B cell (primary cell): ENCODE data around the gene ADGRD1. TPM values are rescaled to one million over a fixed set of nuclear protein-coding genes. Genes with fewer than 3 reads are reported as not detected.
A peak's percentile ranks its signal among the peaks of the same experiment; 100 is the strongest.

Source experiments
- ATAC-seq: fragments of 200-7000 bp; cut with Tn5 transposase; one replicate; pipeline ENCODE4 v1.10.0; 2021; ENCODE audit warnings: low read depth, mild to moderate bottlenecking, moderate number of reproducible peaks, moderate library complexity
- CTCF ChIA-PET: fragments of 350-600 bp; sonication (Branson Sonifier 250); formaldehyde crosslinking; loops from one replicate; lab custom pipeline; 2021; ENCODE audit warnings: antibody characterized with exemption, inconsistent platforms; lab: Charles Lee
- POLR2A ChIA-PET: fragments of 350-600 bp; sonication (Branson Sonifier 250); formaldehyde crosslinking; loops from one replicate; lab custom pipeline; 2021; ENCODE audit warnings: antibody characterized with exemption; lab: Charles Lee
- DNase-seq: peaks from one replicate; pipeline ENCODE4 v3.0.0; 2013
- H2AFZ ChIP-seq: 2 replicates; pipeline ENCODE4 v1.6.1; 2012; ENCODE audit warnings: mild to moderate bottlenecking, low read depth, low read length; ENCODE audit not compliant: insufficient read depth, poor library complexity, severe bottlenecking
- H3K27ac ChIP-seq, 2 donors: 1 replicate in 1 of 2; 2 replicates in 1 of 2; pipeline ENCODE4 v1.5.1; 2012 to 2013; ENCODE audit warnings: low read length in 2 of 2, mild to moderate bottlenecking in 2 of 2, moderate library complexity in 1 of 2
- H3K27me3 ChIP-seq, 4 experiments: fragments of 200-600 bp in 1 of 4; sonication (generic) in 1 of 4; replicated peaks in 1 of 4; 1 replicate in 2 of 4; 2 replicates in 2 of 4; pipeline versions ENCODE4 v1.6.1 to v1.7.0; 2013 to 2016; ENCODE audit warnings: low read length in 3 of 4, mild to moderate bottlenecking in 2 of 4, mixed read lengths in 1 of 4, moderate library complexity in 1 of 4; ENCODE audit not compliant: insufficient read depth in 4 of 4, control insufficient read depth in 3 of 4; ENCODE audit errors: control extremely low read depth in 1 of 4
- H3K36me3 ChIP-seq, 2 experiments: replicated peaks in 1 of 2; 1 replicate in 1 of 2; 2 replicates in 1 of 2; pipeline versions ENCODE4 v1.6.1 to v1.7.1; 2013; ENCODE audit warnings: low read length in 1 of 2; ENCODE audit not compliant: insufficient read depth in 2 of 2, control insufficient read depth in 1 of 2; ENCODE audit errors: control extremely low read depth in 1 of 2, extremely low read depth in 1 of 2
- H3K4me1 ChIP-seq, 2 donors: fragments of 200-600 bp in 1 of 2; sonication (generic) in 1 of 2; 1 replicate in 1 of 2; 2 replicates in 1 of 2; pipeline versions ENCODE4 v1.5.1 to v1.6.1; 2013 to 2017; ENCODE audit warnings: low read length in 2 of 2; ENCODE audit not compliant: control insufficient read depth in 2 of 2, insufficient read depth in 2 of 2
- H3K4me2 ChIP-seq: replicated peaks from 2 replicates; pipeline ENCODE3; 2012; ENCODE audit warnings: mild to moderate bottlenecking, low read depth, low read length; ENCODE audit not compliant: poor library complexity, severe bottlenecking
- H3K4me3 ChIP-seq, 5 experiments: fragments of 200-600 bp in 1 of 5; sonication (generic) in 1 of 5; 1 replicate in 3 of 5; 2 replicates in 2 of 5; pipeline versions ENCODE4 v1.5.1 to v1.7.0; 2011 to 2016; ENCODE audit warnings: low read length in 4 of 5, mild to moderate bottlenecking in 4 of 5, low read depth in 2 of 5, control low read depth in 1 of 5, moderate library complexity in 1 of 5; ENCODE audit not compliant: insufficient read depth in 1 of 5; ENCODE audit errors: control extremely low read depth in 1 of 5, extremely low read depth in 1 of 5
- H3K79me2 ChIP-seq: fragments of 200-600 bp; sonication (generic); one replicate; pipeline ENCODE4 v1.6.0; 2016; ENCODE audit warnings: low read length; ENCODE audit not compliant: control insufficient read depth, insufficient read depth
- H3K9ac ChIP-seq: fragments of 200-600 bp; sonication (generic); 2 replicates; pipeline ENCODE4 v1.6.1; 2017; ENCODE audit warnings: mild to moderate bottlenecking, low read length, moderate library complexity
- H3K9me3 ChIP-seq, 3 donors: one replicate each; pipeline versions ENCODE4 v1.6.1 to v1.7.1; 2013; ENCODE audit warnings: low read length in 2 of 3; ENCODE audit not compliant: control insufficient read depth in 2 of 3, insufficient read depth in 1 of 3; ENCODE audit errors: control extremely low read depth in 1 of 3
- H4K20me1 ChIP-seq: 2 replicates; pipeline ENCODE4 v1.6.0; 2012; ENCODE audit warnings: mild to moderate bottlenecking, low read length; ENCODE audit not compliant: insufficient read depth, control insufficient read depth, poor library complexity, severe bottlenecking
- H3K27ac Mint-ChIP-seq: one replicate; pipeline ENCODE4 v1.8.0; 2021; ENCODE audit warnings: mixed read lengths
- H3K27me3 Mint-ChIP-seq: one replicate; pipeline ENCODE4 v1.8.0; 2021; ENCODE audit warnings: mixed read lengths
- H3K4me1 Mint-ChIP-seq: one replicate; pipeline ENCODE4 v1.8.0; 2021; ENCODE audit warnings: mixed read lengths
- H3K4me3 Mint-ChIP-seq: one replicate; pipeline ENCODE4 v1.8.0; 2021; ENCODE audit warnings: mixed read lengths
- H3K9me3 Mint-ChIP-seq: one replicate; pipeline ENCODE4 v1.8.0; 2022; ENCODE audit warnings: mixed read lengths; ENCODE audit not compliant: insufficient read depth
- EZH2 ChIP-seq: IDR thresholded peaks from 2 replicates; pipeline ENCODE4 v1.6.1; 2012; ENCODE audit warnings: borderline replicate concordance, low read depth, mild to moderate bottlenecking, moderate library complexity, low read length; ENCODE audit not compliant: insufficient read depth, poor library complexity, severe bottlenecking
- WGBS: methylation state at CpG from one replicate; pipeline ENCODE4 v1.1.5; 2013; ENCODE audit warnings: missing lambda C conversion rate; ENCODE audit not compliant: insufficient coverage; 5-methylcytosine and 5-hydroxymethylcytosine counted together
- intact Hi-C: fragments of 100-400 bp; cut with micrococcal nuclease; formaldehyde crosslinking; loops from one replicate; pipeline ENCODE4 v1.10.0; 2022
- polyA plus RNA-seq: library from polyadenylated mRNA; depleted of rRNA; stranded (reverse); fragments of >200 nt; gene quantifications from 2 replicates; pipeline ENCODE4 v1.2.3, GENCODE V29; 2012
- total RNA-seq, 2 donors: library from RNA; stranded (reverse); fragments of 120-200 nt in 1 of 2; gene quantifications; 1 replicate in 1 of 2; 2 replicates in 1 of 2; pipeline versions ENCODE4 v1.2.3 to v1.2.4, GENCODE V29; 2013 to 2022
- TF ChIP-seq, protein P1 (sequence below): fragments of 200-600 bp; IDR thresholded peaks from one replicate; pipeline ENCODE4 v1.8.0; 2022; ENCODE audit warnings: antibody characterized with exemption, mild to moderate bottlenecking

The ADGRD1 gene
- total and polyA plus RNA-seq, 2 donors (not counting 1 experiment from before 2014, with no cell fraction given), result 1.1 to 2.2 TPM

- no peaks in the 10 kb centered on the region for H3K9me3 Mint-ChIP-seq
- Histone ChIP-seq H3K79me2 (no peaks in the 10 kb centered on the region), H3K9ac (no peak overlapping the region), H3K4me2 (no peak overlapping the region), H4K20me1 (no peaks in the 10 kb centered on the region), H3K36me3 (no peaks in the 10 kb centered on the region), H3K9me3 (peaks cover 0 to 15% (median 0%) of the 10 kb centered on the region in 3 donors), H3K27ac (no peak overlapping the region), H2AFZ (peak overlapping the region; percentile 4), H3K27me3 (no peaks in the 10 kb centered on the region), H3K4me1 (peaks cover 14 to 47% of the 10 kb centered on the region in 2 donors), H3K4me3 (no peak overlapping the region)
- H3K27me3 Mint-ChIP-seq, result peaks cover 4% of the 10 kb centered on the region
- DNase-seq, result no peak
- WGBS, result 97% methylated on average over 7 of the region's 7 CpGs
- ChIA-PET POLR2A (no interaction called here), CTCF (interaction anchor here (0.6 to 3.9 kb wide), 12 partner anchors 7 to 896 kb away, joined by 3 to 32 read pairs (median 4); partner anchors contain the start of gene MMP17)
- peaks cover 17% of the 10 kb centered on the region for H3K4me1 Mint-ChIP-seq
- H3K27ac Mint-ChIP-seq, result no peak overlapping the region
- no peak for ATAC-seq
- no peak overlapping the region for H3K4me3 Mint-ChIP-seq
- intact Hi-C loops, result no loop called here
- TF ChIP-seq, protein P1, sequence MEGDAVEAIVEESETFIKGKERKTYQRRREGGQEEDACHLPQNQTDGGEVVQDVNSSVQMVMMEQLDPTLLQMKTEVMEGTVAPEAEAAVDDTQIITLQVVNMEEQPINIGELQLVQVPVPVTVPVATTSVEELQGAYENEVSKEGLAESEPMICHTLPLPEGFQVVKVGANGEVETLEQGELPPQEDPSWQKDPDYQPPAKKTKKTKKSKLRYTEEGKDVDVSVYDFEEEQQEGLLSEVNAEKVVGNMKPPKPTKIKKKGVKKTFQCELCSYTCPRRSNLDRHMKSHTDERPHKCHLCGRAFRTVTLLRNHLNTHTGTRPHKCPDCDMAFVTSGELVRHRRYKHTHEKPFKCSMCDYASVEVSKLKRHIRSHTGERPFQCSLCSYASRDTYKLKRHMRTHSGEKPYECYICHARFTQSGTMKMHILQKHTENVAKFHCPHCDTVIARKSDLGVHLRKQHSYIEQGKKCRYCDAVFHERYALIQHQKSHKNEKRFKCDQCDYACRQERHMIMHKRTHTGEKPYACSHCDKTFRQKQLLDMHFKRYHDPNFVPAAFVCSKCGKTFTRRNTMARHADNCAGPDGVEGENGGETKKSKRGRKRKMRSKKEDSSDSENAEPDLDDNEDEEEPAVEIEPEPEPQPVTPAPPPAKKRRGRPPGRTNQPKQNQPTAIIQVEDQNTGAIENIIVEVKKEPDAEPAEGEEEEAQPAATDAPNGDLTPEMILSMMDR, result no peak
- TF ChIP-seq EZH2, result no peak
These were observed 151.6 kb downstream of the ADGRD1 start for GRCh38 chr12:131105351-131105735.

GRCh38 chr12:131105736-131106348, 152.1 kb downstream of the ADGRD1 start:
- Mint-ChIP-seq H3K27ac (no peak overlapping the region), H3K4me3 (no peak overlapping the region), H3K27me3 (peaks cover 4% of the 10 kb centered on the region), H3K9me3 (no peaks in the 10 kb centered on the region), H3K4me1 (peaks cover 17% of the 10 kb centered on the region)
- ChIA-PET CTCF (interaction anchor here (0.6 to 3.9 kb wide), 8 partner anchors 10 to 894 kb away, joined by 3 to 32 read pairs (median 6); partner anchors contain the start of gene MMP17), POLR2A (no interaction called here)
- 56% methylated on average over 27 of the region's 27 CpGs for WGBS
- no peak overlapping the region for H2AFZ ChIP-seq
- DNase-seq, result peak; percentile 33
- peak overlapping the region; percentile 5 for H3K4me2 ChIP-seq
- H3K36me3 ChIP-seq, result no peaks in the 10 kb centered on the region
- H3K9ac ChIP-seq, result no peak overlapping the region
- no peaks in the 10 kb centered on the region for H3K27me3 ChIP-seq
- H3K4me1 ChIP-seq, result peaks cover 14 to 45% of the 10 kb centered on the region in 2 donors
- peaks cover 0 to 14% (median 0%) of the 10 kb centered on the region in 3 donors for H3K9me3 ChIP-seq
- TF ChIP-seq, protein P1, result no peak
- no peak for TF ChIP-seq EZH2
- ATAC-seq, result no peak
- H3K4me3 ChIP-seq, result no peak overlapping the region
- no peaks in the 10 kb centered on the region for H3K79me2 ChIP-seq
- H3K27ac ChIP-seq, result no peak overlapping the region
- no peaks in the 10 kb centered on the region for H4K20me1 ChIP-seq
- intact Hi-C loops, result no loop called here
